Body of pancreas (tissue), 4 donors: ENCODE measurements around the gene OR6M1. TPM values are rescaled to one million over a fixed set of nuclear protein-coding genes. Genes with fewer than 3 reads are reported as not detected.

ENCODE experiments used
- ATAC-seq: fragments of 150-250 bp; one replicate; pipeline ENCODE4 v1.9.1; 2016
- DNase-seq, 4 donors: peaks; one replicate each; pipeline ENCODE4 v3.0.0-alpha.2; 2019
- H3K27ac ChIP-seq, 4 donors: fragments of 200-600 bp; sonication (generic); 1 replicate in 3 of 4; 2 replicates in 1 of 4; pipeline versions ENCODE4 v1.5.1 to v1.6.1; 2016 to 2019; ENCODE audit warnings: mild to moderate bottlenecking in 1 of 4, mixed read lengths in 1 of 4, moderate library complexity in 1 of 4
- H3K27me3 ChIP-seq, 2 donors: fragments of 200-600 bp; sonication (generic); one replicate each; pipeline ENCODE4 v1.6.0; 2016; ENCODE audit warnings: mild to moderate bottlenecking in 1 of 2
- H3K36me3 ChIP-seq, 2 donors: fragments of 200-600 bp; sonication (generic); replicated peaks in 1 of 2; 2 replicates each; pipeline ENCODE4 v1.5.1; 2016; ENCODE audit warnings: low read depth in 2 of 2; ENCODE audit not compliant: insufficient read depth in 1 of 2
- H3K4me1 ChIP-seq: fragments of 200-600 bp; sonication (generic); one replicate; pipeline ENCODE4 v1.6.0; 2016
- H3K4me3 ChIP-seq, 2 donors: fragments of 200-600 bp; sonication (generic); 1 replicate in 1 of 2; 2 replicates in 1 of 2; pipeline ENCODE4 v1.5.1; 2016 to 2019
- H3K9me3 ChIP-seq, 3 donors: fragments of 200-600 bp; sonication (generic); 1 replicate in 2 of 3; 2 replicates in 1 of 3; pipeline ENCODE4 v1.5.1; 2016
- CTCF ChIP-seq, 7 experiments: fragments of 450-650 bp in 4 of 7; fragments of 200-600 bp in 3 of 7; sonication (generic) in 3 of 7; IDR thresholded peaks; one replicate each; pipeline ENCODE4 v1.5.1; 2016 to 2019; ENCODE audit warnings: antibody characterized with exemption in 7 of 7
- POLR2A ChIP-seq, 3 donors: fragments of 450-650 bp; IDR thresholded peaks; one replicate each; pipeline ENCODE4 v1.6.1; 2016; ENCODE audit warnings: antibody characterized with exemption in 3 of 3, mild to moderate bottlenecking in 2 of 3
- WGBS, 2 donors: methylation state at CpG; one replicate each; pipeline ENCODE4 v1.1.5; 2017; 5-methylcytosine and 5-hydroxymethylcytosine counted together
- intact Hi-C: fragments of 100-400 bp; cut with DNase I; formaldehyde crosslinking; loops from one replicate; pipeline ENCODE4 v1.15.1; 2023
- total RNA-seq, 2 donors: library from RNA; depleted of rRNA; stranded (reverse); fragments of >200 nt; gene quantifications; one replicate each; pipeline ENCODE4 v1.1.0, GENCODE V29; 2016

OR6M1 gene
- total RNA-seq, 2 donors from 2014 or later: not detected

- H3K27ac ChIP-seq: peak overlapping the region in 3 of 4 donors; percentile 84 to 98 (median 97)
Measured at GRCh38 chr11:123799438-123799837, 6.7 kb downstream of the OR6M1 start.

DNA sequence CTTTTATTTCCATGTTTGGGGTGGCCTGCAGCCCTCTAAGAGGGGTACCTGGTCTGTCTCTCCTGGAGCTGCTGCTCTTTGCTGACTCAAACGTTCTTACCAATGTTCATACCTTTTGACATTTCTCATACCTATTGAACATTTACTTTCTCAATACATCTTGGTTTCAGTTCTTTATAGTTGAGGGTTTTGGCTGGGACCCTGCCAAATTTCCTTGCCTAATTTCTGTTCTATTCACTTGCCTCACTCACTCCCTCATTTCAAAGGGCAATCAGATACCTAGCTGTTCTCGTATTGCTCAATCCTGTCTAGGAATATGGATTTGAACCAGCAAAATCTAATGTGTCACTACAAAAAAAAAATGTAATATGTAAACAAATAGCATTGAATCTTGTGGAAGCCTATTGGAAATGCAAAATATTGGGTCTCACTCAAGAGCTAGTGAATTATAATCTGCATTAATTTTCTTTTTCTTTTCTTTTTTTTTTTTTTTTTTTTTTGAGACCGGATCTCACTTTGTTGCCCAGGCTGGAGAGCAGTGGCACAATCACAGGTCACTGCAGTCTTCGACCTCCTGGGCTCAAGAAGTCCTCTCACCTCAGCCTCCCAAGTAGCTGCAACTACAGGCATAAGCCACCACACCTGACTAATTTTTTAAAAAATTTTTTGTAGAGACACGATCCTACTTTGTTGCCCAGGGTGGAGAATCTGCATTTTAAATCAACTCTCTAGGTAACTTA is 7.5 kb downstream of the OR6M1 start:
- 33 to 37% methylated on average over 5 of the region's 5 CpGs for WGBS, 2 donors
- Histone ChIP-seq H3K27me3 (no peaks in the 10 kb centered on the region), H3K4me1 (peaks cover 71% of the 10 kb centered on the region), H3K27ac (peak overlapping the region; percentile 68 to 98 (median 90)), H3K4me3 (no peak overlapping the region), H3K36me3 (no peaks in the 10 kb centered on the region), H3K9me3 (no peaks in the 10 kb centered on the region)
- TF ChIP-seq POLR2A (IDR thresholded peaks at IDR 0.05) (no peak), CTCF (IDR thresholded peaks at IDR 0.05) (no peak)
- ATAC-seq (peak; percentile 66), DNase-seq (peak; percentile 54 to 81 (median 70))
- intact Hi-C loops: no loop called here

More at GRCh38 chr11:123799438-123799837, 6.7 kb downstream of the OR6M1 start:
- Histone ChIP-seq H3K27me3 (no peaks in the 10 kb centered on the region), H3K4me3 (no peak overlapping the region), H3K36me3 (no peaks in the 10 kb centered on the region), H3K4me1 (peaks cover 70% of the 10 kb centered on the region), H3K9me3 (no peaks in the 10 kb centered on the region)
- ATAC-seq (peak; percentile 28), DNase-seq (peak; percentile 20 to 59 (median 52))
- 30 to 63% methylated on average over 4 of the region's 4 CpGs for WGBS, 2 donors
- intact Hi-C loops: no loop called here
- TF ChIP-seq POLR2A (IDR thresholded peaks at IDR 0.05) (peak in 2 of 3 donors; percentile 49), CTCF (IDR thresholded peaks at IDR 0.05) (no peak)

DNA sequence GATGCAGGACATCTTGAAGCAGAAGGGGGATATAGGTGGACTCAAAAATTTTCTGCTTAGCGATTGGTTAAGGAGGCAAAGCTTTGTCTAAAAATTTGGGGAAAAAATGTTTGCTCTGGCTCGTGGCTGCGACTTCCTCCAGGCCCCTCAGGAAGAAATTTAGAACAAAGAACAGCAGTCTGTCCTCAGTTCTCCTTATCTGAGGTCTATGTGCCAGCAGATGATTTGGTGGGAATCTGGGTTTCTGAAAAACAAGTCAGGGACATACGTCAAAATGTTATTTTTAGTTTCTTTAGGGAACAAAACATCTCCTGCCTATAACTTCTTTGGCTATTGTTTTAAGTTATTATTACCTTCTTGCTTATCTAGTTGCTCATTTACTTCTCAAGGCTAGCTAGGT is 8.1 kb downstream of the OR6M1 start:
- Histone ChIP-seq H3K27ac (peak overlapping the region; percentile 68 to 98 (median 90)), H3K4me1 (peaks cover 71% of the 10 kb centered on the region), H3K9me3 (no peaks in the 10 kb centered on the region), H3K4me3 (no peak overlapping the region), H3K27me3 (no peaks in the 10 kb centered on the region), H3K36me3 (no peaks in the 10 kb centered on the region)
- ATAC-seq: peak; percentile 47
- peak in 1 of 4 donors; percentile 65 for DNase-seq
- intact Hi-C loops: no loop called here
- TF ChIP-seq POLR2A (IDR thresholded peaks at IDR 0.05): peak in 2 of 3 donors; percentile 56 to 63
- TF ChIP-seq CTCF (IDR thresholded peaks at IDR 0.05): no peak
- WGBS, 2 donors: 24 to 33% methylated on average over 4 of the region's 4 CpGs

DNA sequence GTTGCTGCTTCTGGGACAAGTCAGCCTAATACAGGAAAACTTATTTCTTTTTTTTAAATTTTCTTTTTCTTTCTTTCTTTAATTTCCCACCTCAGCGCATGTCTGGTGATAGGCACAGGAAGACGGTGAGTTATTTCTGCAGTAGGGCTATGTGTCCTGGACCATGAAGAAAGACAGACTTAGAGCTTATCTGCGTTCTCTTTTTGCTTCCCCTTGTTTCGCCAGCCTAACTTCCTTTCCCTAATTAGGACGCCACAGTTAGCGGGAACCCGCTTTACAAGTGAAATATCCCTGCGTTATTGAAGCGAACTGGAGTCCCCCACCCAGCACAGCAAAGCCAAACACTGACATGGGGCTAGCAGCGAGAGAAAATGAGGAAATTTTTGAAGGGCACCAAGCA is 8.6 kb downstream of the OR6M1 start:
- H3K4me1 ChIP-seq: peaks cover 74% of the 10 kb centered on the region
- intact Hi-C loops: no loop called here
- DNase-seq (peak in 2 of 4 donors; percentile 21 to 23), ATAC-seq (no peak)
- H3K27ac ChIP-seq: peak overlapping the region; percentile 68 to 98 (median 90)
- WGBS, 2 donors: 20 to 37% methylated on average over 10 of the region's 10 CpGs
- H3K4me3 ChIP-seq: no peak overlapping the region
- H3K36me3 ChIP-seq: no peaks in the 10 kb centered on the region
- H3K9me3 ChIP-seq: no peaks in the 10 kb centered on the region
- no peak for TF ChIP-seq CTCF (IDR thresholded peaks at IDR 0.05)
- no peak for TF ChIP-seq POLR2A (IDR thresholded peaks at IDR 0.05)
- no peaks in the 10 kb centered on the region for H3K27me3 ChIP-seq
